ENCODE measurements around the gene TMEM176B.
"Not testable (repeated sequence)": the region's sequence is repeated elsewhere in the genome, so short reads cannot be mapped to it uniquely, and the experiment has no call there.

TMEM176B gene

GRCh38 chr7:150820148-150820547 is 20.0 kb upstream of the TMEM176B start:
- no peaks in the 10 kb centered on the region for H3K36me3 ChIP-seq (ENCODE audit: insufficient read depth, low read length)
- no peaks in the 10 kb centered on the region for H3K9me2 ChIP-seq (replicated peaks; ENCODE audit: low read depth, low read length)
- H3K4me1 ChIP-seq (ENCODE audit: insufficient read depth, low read length, poor library complexity, severe bottlenecking), result no peaks in the 10 kb centered on the region
- H4K20me1 ChIP-seq (ENCODE audit: insufficient read depth, low read length, poor library complexity, severe bottlenecking), result no peaks in the 10 kb centered on the region
- no peak overlapping the region for H2AFZ ChIP-seq (ENCODE audit: low read length)
- no peak overlapping the region for H3K4me2 ChIP-seq (ENCODE audit: low read depth, low read length, poor library complexity, severe bottlenecking)
- H3K9me3 ChIP-seq (ENCODE audit: insufficient read depth, low read depth, low read length), result peaks cover 5% of the 10 kb centered on the region; the same call in 1 of the 2 replicates
- H3K4me3 ChIP-seq (ENCODE audit: low read length, poor library complexity, severe bottlenecking), result no peak overlapping the region
- H3K9ac ChIP-seq (ENCODE audit: low read depth, low read length, poor library complexity, severe bottlenecking), result no peak overlapping the region
- H3K27me3 ChIP-seq (ENCODE audit: insufficient read depth, low read length, poor library complexity, severe bottlenecking), result peaks cover 13% of the 10 kb centered on the region
- no peaks in the 10 kb centered on the region for H3F3A ChIP-seq (ENCODE audit: low read depth)
- H3K79me2 ChIP-seq (ENCODE audit: insufficient read depth, low read length), result no peaks in the 10 kb centered on the region
- TF ChIP-seq EZH2phosphoT487 (IDR thresholded peaks at IDR 0.05; ENCODE audit: borderline replicate concordance) (no peak), CTCF (conservative IDR thresholded peaks at IDR 0.05; ENCODE audit: low read length) (no peak)

GRCh38 chr7:150818971-150819370 is 18.8 kb upstream of the TMEM176B start:
- Histone ChIP-seq H4K20me1 (ENCODE audit: insufficient read depth, low read length, poor library complexity, severe bottlenecking) (no peaks in the 10 kb centered on the region), H3K27me3 (ENCODE audit: insufficient read depth, low read length, poor library complexity, severe bottlenecking) (peaks cover 13% of the 10 kb centered on the region), H3K79me2 (ENCODE audit: insufficient read depth, low read length) (no peaks in the 10 kb centered on the region), H3K9me2 (replicated peaks; ENCODE audit: low read depth, low read length) (no peaks in the 10 kb centered on the region), H3K36me3 (ENCODE audit: insufficient read depth, low read length) (no peaks in the 10 kb centered on the region), H2AFZ (ENCODE audit: low read length) (no peak overlapping the region), H3K4me2 (ENCODE audit: low read depth, low read length, poor library complexity, severe bottlenecking) (no peak overlapping the region), H3K4me1 (ENCODE audit: insufficient read depth, low read length, poor library complexity, severe bottlenecking) (no peaks in the 10 kb centered on the region), H3K4me3 (ENCODE audit: low read length, poor library complexity, severe bottlenecking) (no peak overlapping the region), H3K9ac (ENCODE audit: low read depth, low read length, poor library complexity, severe bottlenecking) (no peak overlapping the region), H3K9me3 (ENCODE audit: insufficient read depth, low read depth, low read length) (peaks cover 5% of the 10 kb centered on the region; the same call in 1 of the 2 replicates), H3F3A (ENCODE audit: low read depth) (no peaks in the 10 kb centered on the region)
- TF ChIP-seq EZH2phosphoT487 (IDR thresholded peaks at IDR 0.05; ENCODE audit: borderline replicate concordance) (no peak), CTCF (conservative IDR thresholded peaks at IDR 0.05; ENCODE audit: low read length) (no peak)

GRCh38 chr7:150814328-150815001 is 14.3 kb upstream of the TMEM176B start:
- Histone ChIP-seq H3F3A (ENCODE audit: low read depth) (no peaks in the 10 kb centered on the region), H3K4me2 (ENCODE audit: low read depth, low read length, poor library complexity, severe bottlenecking) (no peak overlapping the region), H3K27me3 (ENCODE audit: insufficient read depth, low read length, poor library complexity, severe bottlenecking) (peaks cover 13% of the 10 kb centered on the region), H2AFZ (ENCODE audit: low read length) (no peak overlapping the region), H3K36me3 (ENCODE audit: insufficient read depth, low read length) (no peaks in the 10 kb centered on the region), H3K4me3 (ENCODE audit: low read length, poor library complexity, severe bottlenecking) (no peak overlapping the region), H3K79me2 (ENCODE audit: insufficient read depth, low read length) (no peaks in the 10 kb centered on the region), H3K9ac (ENCODE audit: low read depth, low read length, poor library complexity, severe bottlenecking) (no peak overlapping the region), H3K9me3 (ENCODE audit: insufficient read depth, low read depth, low read length) (peaks cover 5% of the 10 kb centered on the region; the same call in 1 of the 2 replicates), H3K9me2 (replicated peaks; ENCODE audit: low read depth, low read length) (no peaks in the 10 kb centered on the region), H3K4me1 (ENCODE audit: insufficient read depth, low read length, poor library complexity, severe bottlenecking) (no peaks in the 10 kb centered on the region), H4K20me1 (ENCODE audit: insufficient read depth, low read length, poor library complexity, severe bottlenecking) (no peaks in the 10 kb centered on the region)
- TF ChIP-seq EZH2phosphoT487 (IDR thresholded peaks at IDR 0.05; ENCODE audit: borderline replicate concordance) (no peak), CTCF (conservative IDR thresholded peaks at IDR 0.05; ENCODE audit: low read length) (no peak)

- H3K9ac ChIP-seq (ENCODE audit: low read depth, low read length, poor library complexity, severe bottlenecking); H3K27me3 ChIP-seq (ENCODE audit: insufficient read depth, low read length, poor library complexity, severe bottlenecking); H3K9me3 ChIP-seq (ENCODE audit: insufficient read depth, low read depth, low read length); H3K4me3 ChIP-seq (ENCODE audit: low read length, poor library complexity, severe bottlenecking); H3K4me2 ChIP-seq (ENCODE audit: low read depth, low read length, poor library complexity, severe bottlenecking); H2AFZ ChIP-seq (ENCODE audit: low read length); H4K20me1 ChIP-seq (ENCODE audit: insufficient read depth, low read length, poor library complexity, severe bottlenecking); H3K4me1 ChIP-seq (ENCODE audit: insufficient read depth, low read length, poor library complexity, severe bottlenecking); H3F3A ChIP-seq (ENCODE audit: low read depth); H3K9me2 ChIP-seq (replicated peaks; ENCODE audit: low read depth, low read length); H3K79me2 ChIP-seq (ENCODE audit: insufficient read depth, low read length); H3K36me3 ChIP-seq (ENCODE audit: insufficient read depth, low read length): not testable (repeated sequence)
Observed at GRCh38 chr7:150807616-150808438, 7.7 kb upstream of the TMEM176B start.

Measured in Loucy (cell line).